SK-N-MC (cell line): ENCODE data around the gene LRRC17.

Experiments used
- EZH2 ChIP-seq: fragments of 200-600 bp; sonication (generic); IDR thresholded peaks from one replicate; pipeline ENCODE4 v1.6.1; 2017; ENCODE audit warnings: antibody characterized with exemption
- FOXP2 ChIP-seq: optimal IDR thresholded peaks from 2 replicates; pipeline ENCODE3; 2011; ENCODE audit warnings: mild to moderate bottlenecking, moderate library complexity; ENCODE audit not compliant: insufficient read depth; ENCODE audit errors: extremely low read length, control extremely low read depth
- POLR2AphosphoS5 ChIP-seq: IDR thresholded peaks from 2 replicates; pipeline ENCODE4 v1.6.1; 2012; ENCODE audit warnings: mild to moderate bottlenecking, low read depth, low read length, borderline replicate concordance

- TF ChIP-seq EZH2 (no peak), POLR2AphosphoS5 (no peak), FOXP2 (no peak)
These were observed 77.8 kb downstream of the LRRC17 start for GRCh38 chr7:102990642-102991041.
